H54 (cell line): ENCODE data around the gene ARHGEF3.

ENCODE experiments used
- DNase-seq: peaks from one replicate; pipeline ENCODE4 v3.0.0; 2011; ENCODE audit warnings: low spot score, mixed read lengths; ENCODE audit not compliant: insufficient read length
- FAIRE-seq: peaks from 3 replicates; lab custom pipeline; 2011; peaks lifted over from hg19 to GRCh38; lab: Jason Lieb, UNC
- POLR2A ChIP-seq: IDR thresholded peaks from 2 replicates; pipeline ENCODE4 v1.6.1; 2011; ENCODE audit warnings: low read depth, mild to moderate bottlenecking, low read length

The ARHGEF3 gene

GRCh38 chr3:56813653-56813960, 11.9 kb upstream of the ARHGEF3 start:
- FAIRE-seq (no peak), DNase-seq (no peak)
- TF ChIP-seq POLR2A = no peak

DNA sequence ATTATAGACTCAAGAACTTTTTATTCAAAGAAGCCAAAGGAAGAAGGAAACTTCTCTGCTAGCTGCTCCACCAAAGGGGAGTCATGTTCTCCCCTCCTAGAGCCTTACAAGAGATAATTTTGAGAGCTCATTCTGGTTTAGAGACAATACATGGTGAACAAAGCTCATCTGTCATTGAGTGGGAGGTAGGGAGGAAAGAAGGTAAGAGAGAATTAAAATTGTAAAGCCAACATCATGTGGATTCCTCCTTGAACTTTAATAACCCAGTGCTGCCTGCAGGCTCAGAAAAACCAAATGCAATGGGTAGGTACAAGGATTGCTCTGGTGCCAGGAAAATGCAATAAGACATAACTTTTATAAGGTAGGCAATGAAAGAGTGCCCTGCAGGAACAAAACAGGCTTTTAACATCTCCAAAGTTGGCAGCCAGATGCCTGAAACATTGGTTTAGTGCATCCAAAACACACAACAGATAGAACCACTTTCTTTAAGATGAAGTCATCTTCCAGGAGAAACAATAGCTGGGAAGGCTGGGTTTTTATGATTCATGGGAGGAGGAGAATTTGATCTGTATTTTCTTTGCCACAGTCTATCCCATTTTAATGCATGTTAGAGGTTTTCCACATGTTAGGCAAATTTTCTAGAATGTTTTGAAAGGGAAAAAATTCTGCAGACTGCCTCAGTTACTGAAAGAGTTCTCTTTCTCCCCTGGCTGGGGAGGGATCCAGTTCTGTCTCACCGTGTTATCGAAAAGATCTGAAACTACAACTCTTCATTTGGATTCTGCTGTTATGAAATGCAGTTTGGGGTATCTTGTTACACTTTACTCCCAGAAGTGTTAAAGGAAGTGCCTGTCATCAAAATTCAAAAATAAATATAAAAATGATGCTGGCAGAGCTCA, 11.3 kb upstream of the ARHGEF3 start:
- DNase-seq (no peak), FAIRE-seq (peak; percentile 76)
- no peak for TF ChIP-seq POLR2A

DNA sequence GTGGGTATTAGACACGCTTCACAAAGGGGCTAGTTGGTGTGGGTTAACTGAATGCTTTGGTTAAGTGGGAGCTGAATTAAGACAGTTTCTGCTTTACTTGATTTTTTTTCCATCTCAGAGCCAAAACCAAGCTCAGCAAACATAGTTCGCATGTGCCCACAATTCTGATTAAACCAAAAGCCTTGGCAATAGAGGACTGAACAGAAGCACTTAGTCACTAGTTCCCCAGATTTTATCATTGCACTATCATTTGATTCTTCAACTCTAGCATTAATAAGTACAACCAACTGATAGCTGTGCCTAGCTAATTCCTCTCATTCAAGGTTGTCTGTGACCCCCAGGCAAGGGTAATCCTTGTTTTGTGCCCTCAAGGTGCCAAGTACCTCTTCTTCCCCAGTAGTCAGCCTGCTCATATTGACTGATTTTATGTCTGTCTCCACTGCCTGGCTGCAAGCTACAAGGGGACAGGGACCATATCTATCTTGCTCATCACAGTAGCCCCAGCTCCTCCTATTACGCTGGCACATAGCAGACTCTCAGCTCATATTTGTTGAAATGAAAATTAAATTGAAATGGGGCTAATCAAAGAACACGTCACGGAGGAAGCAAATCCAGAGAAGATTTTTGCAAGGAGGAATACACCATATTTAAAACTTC, 9.9 kb upstream of the ARHGEF3 start:
- no peak for TF ChIP-seq POLR2A
- FAIRE-seq = no peak
- no peak for DNase-seq

- DNase-seq (no peak), FAIRE-seq (no peak)
- TF ChIP-seq POLR2A = no peak
These were observed 9.1 kb upstream of the ARHGEF3 start for GRCh38 chr3:56810577-56811545.

DNA sequence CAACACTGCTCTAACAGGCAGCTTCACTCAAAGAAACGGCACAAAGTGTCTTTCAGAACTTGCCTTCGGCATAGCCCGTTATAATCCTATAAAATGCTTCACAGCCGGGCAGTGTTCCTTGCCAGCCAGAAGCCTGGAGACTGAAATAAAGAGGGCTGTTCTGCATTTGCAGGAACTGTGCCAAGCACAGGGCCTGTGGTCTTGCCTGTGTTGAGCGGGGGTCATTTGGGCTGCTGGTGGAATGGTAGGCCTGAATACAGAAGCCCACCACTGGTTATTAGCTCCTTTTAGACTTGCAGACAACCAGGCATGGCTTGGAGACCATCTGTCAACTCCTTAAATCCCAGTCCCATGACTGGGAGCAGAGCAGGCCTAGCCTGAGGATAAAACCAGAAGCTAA, 4.7 kb upstream of the ARHGEF3 start:
- TF ChIP-seq POLR2A = no peak
- DNase-seq = no peak
- no peak for FAIRE-seq

DNA sequence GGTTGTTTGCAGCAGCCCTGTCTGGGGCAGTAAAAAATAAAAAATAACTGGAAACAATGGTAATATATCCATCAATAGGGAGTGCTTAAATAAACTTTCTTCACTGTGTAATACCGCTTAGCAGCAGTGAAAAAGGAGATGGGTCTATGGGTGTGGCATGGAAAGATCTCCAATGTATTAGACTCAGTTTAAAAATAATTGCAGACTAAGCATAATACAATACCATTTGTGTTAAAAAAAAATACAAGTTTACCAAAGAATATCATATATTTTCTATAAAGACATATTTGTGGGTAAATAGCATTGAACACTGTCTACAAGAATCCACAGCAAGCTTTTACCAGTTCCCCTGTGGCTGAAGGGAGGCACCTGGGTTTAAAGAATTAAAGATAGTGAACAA, 1.0 kb upstream of the ARHGEF3 start:
- DNase-seq (no peak), FAIRE-seq (no peak)
- no peak for TF ChIP-seq POLR2A

DNA sequence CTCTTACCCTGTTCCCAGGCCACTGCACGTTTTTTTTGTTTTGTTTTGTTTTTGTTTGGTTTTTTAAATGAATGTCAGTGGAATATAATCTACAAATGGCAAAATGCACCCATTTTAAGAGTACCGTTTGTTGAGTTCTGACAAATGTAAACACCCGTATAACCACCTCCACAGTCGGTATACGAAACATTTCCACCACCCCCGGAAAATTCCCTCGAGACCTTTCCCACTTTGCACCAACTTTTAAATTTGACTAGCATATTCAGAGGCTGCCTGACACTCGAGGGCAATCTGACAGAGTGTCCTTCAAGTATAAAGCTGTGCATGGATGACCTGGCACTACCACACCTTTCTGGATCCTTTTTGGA, 613 bp upstream of the ARHGEF3 start:
- no peak for FAIRE-seq

DNA sequence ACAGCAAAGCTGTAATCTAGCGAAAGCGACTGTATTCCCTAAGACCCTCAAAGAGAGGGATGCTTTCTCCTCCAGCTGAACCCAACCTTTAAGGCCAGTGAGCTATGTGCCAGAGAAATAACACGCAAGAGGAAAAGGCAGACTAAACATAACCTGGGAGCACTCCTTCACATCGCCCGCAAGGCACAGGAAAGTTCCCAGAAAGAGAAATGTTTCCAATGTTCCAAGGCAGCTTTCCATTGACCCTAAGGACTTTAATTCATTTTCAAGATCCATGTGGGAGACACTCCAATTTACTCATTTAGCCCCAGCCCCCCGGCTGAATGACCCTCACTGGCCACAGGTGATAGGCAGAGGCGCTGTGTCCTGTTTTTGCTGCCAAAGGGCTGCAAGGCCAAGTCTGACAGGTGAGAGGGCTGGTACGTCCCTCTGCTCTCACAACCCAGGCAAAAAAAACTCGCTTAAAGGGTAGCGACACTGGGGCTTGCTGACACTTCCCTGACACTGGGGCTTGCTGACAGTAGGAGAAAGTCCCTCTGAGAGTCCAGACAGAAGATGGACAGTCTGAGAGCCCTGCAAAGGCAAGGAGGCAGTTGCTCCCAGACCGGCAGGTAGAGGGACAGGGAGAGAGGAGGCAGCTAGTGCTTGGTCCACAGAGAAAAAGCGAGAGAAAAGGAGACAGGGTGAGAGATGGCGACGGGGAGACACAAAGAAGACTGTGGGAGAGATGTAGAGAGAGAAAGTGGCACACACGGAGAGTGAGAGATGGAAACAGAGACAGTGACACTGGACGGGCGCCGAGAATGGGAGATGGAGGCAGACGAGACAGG, 702 bp downstream of the ARHGEF3 start:
- TF ChIP-seq POLR2A = no peak
- no peak for FAIRE-seq
- no peak for DNase-seq

More for the DNA sequence above, 613 bp upstream of the ARHGEF3 start:
- no peak for TF ChIP-seq POLR2A
- no peak for DNase-seq

DNA sequence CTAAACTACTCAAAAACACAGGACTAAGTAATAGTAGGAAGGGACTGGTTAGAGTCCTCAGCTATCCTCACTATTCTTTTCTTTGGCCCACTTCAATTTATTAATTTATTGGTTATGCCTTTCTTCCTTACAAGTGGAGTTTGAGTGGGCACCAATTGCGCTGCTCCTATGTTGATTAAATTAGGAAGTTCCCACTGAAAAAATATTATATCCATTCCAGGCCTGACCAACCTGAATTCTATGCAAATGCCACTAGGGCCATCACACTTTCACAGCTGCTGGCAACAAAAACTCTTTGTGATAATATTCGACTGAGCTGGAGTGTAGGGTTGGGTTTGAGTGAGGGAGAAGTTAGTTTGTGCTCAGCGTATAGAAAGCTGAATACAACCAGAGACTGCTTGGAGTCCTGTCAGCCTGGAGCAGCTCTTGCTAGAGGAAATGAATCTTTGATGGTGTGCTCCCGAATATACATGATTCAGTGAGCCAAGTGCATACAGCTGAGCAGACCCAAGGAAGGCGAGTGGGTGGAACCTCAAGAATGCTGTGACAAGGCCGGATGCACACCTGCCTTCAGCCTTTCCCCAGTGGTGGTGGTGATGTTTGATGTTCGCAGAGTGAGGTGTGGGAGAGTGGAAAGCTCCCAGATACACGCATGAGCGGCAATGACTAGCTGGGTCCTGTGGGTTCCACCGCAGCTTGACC, 1.5 kb downstream of the ARHGEF3 start:
- no peak for DNase-seq

DNA sequence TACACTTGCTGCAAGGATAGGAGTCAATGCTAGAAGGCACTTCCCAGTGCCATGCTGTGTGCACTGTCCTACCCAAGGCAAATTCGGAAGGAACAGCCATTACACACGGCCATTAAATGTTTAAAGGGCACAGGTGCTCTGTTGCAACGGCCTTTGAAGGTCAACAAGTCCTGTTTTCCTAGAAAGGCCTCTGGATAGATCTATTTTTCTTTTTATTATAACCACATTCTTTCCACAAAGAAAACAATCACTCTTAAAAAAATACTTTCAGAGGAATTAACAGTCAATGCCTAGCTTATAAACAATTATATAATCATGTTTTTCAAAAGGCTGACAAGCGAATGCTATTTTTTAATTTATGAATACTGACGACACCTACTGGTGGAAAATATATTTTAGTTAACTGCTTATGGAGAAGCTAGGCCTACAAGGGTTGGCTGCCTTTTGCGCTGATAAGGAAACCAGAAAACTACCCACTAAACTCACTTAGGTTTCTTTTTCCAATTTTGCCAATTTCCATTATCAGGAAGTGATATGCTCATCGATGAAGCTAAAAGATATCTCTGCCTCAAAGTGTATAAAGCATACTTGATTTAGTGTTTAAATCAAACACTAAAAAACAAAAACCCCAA, 2.4 kb downstream of the ARHGEF3 start:
- TF ChIP-seq POLR2A = no peak
- peak; percentile 30 for DNase-seq
- FAIRE-seq = no peak

More for the DNA sequence above, 1.5 kb downstream of the ARHGEF3 start:
- no peak for FAIRE-seq
- TF ChIP-seq POLR2A = no peak

DNA sequence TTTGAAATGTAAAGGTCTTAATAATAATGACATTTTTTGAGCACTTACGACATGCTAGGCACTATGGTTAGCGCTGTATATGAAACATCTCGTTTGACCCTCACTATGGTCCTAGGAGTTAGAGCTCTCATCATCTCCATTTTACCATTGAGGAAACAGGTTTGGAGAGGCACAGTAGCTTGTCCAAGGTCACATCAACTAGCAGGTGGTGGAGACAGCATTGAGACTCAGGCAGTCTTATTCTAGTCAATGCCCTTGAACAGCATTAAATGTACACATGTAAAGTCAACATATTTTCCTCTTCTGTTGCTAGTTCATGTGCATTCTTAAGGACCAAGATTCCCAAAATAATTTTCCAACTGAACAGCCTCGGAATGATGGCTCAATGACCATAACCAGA, 4.8 kb downstream of the ARHGEF3 start:
- TF ChIP-seq POLR2A = no peak
- no peak for DNase-seq
- no peak for FAIRE-seq

DNA sequence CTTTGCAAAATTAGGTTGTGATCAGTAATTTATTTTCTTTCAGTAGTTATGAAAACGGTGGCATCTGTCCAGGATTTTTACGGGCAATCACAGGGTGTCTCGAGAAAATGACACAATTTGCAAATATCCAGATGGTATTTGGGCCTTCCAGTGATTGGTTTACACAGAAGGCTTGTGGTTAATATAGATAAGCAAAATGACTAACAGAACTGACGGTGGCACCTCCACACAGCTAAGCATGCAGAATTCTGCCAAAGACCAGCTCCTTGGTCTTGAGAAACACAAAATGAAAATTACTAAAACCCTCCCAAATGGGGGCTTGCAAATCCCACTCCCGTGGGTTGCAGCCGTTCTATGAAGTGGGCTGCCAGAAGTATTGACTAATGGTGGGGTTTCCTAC, 5.5 kb downstream of the ARHGEF3 start:
- DNase-seq = peak; percentile 19
- TF ChIP-seq POLR2A = no peak
- FAIRE-seq = no peak
